Ovary (tissue), 9 donors: ENCODE data around the gene ZBTB45. TPM values are rescaled to one million over a fixed set of nuclear protein-coding genes. Genes with fewer than 3 reads are reported as not detected.

ENCODE experiments used
- DNase-seq, 5 donors: peaks; one replicate each; pipeline ENCODE4 v3.0.0-alpha.2; 2019 to 2020
- H3K27ac ChIP-seq, 2 donors: fragments of 200-600 bp; one replicate each; pipeline versions ENCODE4 v1.5.1 to v1.8.0; 2019 to 2022
- H3K27me3 ChIP-seq: fragments of 200-600 bp; one replicate; pipeline ENCODE4 v1.8.0; 2022
- H3K36me3 ChIP-seq: fragments of 200-600 bp; sonication (generic); one replicate; pipeline ENCODE4 v1.5.1; 2019
- H3K4me1 ChIP-seq: one replicate; pipeline ENCODE4 v1.8.1; 2013; ENCODE audit warnings: mild to moderate bottlenecking, moderate library complexity; ENCODE audit not compliant: insufficient read depth
- H3K4me3 ChIP-seq: fragments of 200-600 bp; sonication (generic); one replicate; pipeline ENCODE4 v1.5.1; 2017
- H3K9me3 ChIP-seq, 2 donors: fragments of 200-600 bp in 1 of 2; sonication (generic) in 1 of 2; one replicate each; pipeline versions ENCODE4 v1.5.1 to v1.8.1; 2013 to 2019; ENCODE audit warnings: mild to moderate bottlenecking in 1 of 2, moderate library complexity in 1 of 2
- EP300 ChIP-seq: sonication (generic); formaldehyde crosslinking; IDR thresholded peaks from one replicate; pipeline ENCODE4 v1.6.1; 2017; ENCODE audit warnings: antibody characterized with exemption
- POLR2A ChIP-seq: fragments of 450-650 bp; IDR thresholded peaks from one replicate; pipeline ENCODE4 v1.6.1; 2017; ENCODE audit warnings: antibody characterized with exemption, mild to moderate bottlenecking, moderate library complexity
- WGBS, 3 donors: extraction: QIAGEN DNeasy Blood & Tissue Kit in 1 of 3; methylation state at CpG; one replicate each; pipeline versions ENCODE4 v1.1.5 to v1.1.7; 2013 to 2017; 5-methylcytosine and 5-hydroxymethylcytosine counted together
- intact Hi-C, 4 donors: fragments of 100-400 bp; cut with DNase I; formaldehyde crosslinking; loops; one replicate each; pipeline versions ENCODE4 v1.11.0 to v1.15.1; 2022 to 2023
- polyA plus RNA-seq, 2 donors: library from polyadenylated mRNA; stranded (reverse); fragments of 200-250 nt in 1 of 2; fragments of 350-450 nt in 1 of 2; fragmentation: Illumina TruSeq in 1 of 2; extraction: RNeasy Lipid Tissue Mini Kit (QIAGEN cat#74804) in 1 of 2; gene quantifications; one replicate each; pipeline ENCODE4 v1.2.3, GENCODE V29; 2013 to 2014
- total RNA-seq, 7 donors: library from RNA; depleted of rRNA in 2 of 7; stranded (reverse); fragments of >200 nt in 2 of 7; fragmentation: NEBNext Ultra II Directional in 3 of 7; extraction: Animal tissue kit (Norgen Biotek cat#: 25700) in 3 of 7; gene quantifications; one replicate each; pipeline versions ENCODE4 v1.1.0 to v1.2.4, GENCODE V29; 2016 to 2023
- TF ChIP-seq, protein P1 (sequence below), 3 donors: fragments of 450-650 bp in 2 of 3; fragments of 200-600 bp in 1 of 3; IDR thresholded peaks; one replicate each; pipeline versions ENCODE4 v1.5.1 to v1.8.0; 2016 to 2022; ENCODE audit warnings: antibody characterized with exemption in 3 of 3, mild to moderate bottlenecking in 1 of 3
- donor health status: DM: no; HTN: no; CAD: no; lungs with moderate emphysema.
- donor health status: DM: no; HTN: no; CAD: no.
- donor health status: Bipolar disorder and iron deficiency.
- donor health status: DM: yes; HTN: yes; CAD: no.
- donor health status: DM: no; HTN: no; CAD: no.
- donor health status: DM: yes; HTN: yes; CAD: no.

The ZBTB45 gene
- total and polyA plus RNA-seq, 9 donors = 1.1 to 23.3 (median 14.1) TPM

- no peaks in the 10 kb centered on the region for H3K9me3 ChIP-seq
- peaks cover 5% of the 10 kb centered on the region for H3K4me1 ChIP-seq
Measured at GRCh38 chr19:58499021-58499927, 20.3 kb downstream of the ZBTB45 start.

DNA sequence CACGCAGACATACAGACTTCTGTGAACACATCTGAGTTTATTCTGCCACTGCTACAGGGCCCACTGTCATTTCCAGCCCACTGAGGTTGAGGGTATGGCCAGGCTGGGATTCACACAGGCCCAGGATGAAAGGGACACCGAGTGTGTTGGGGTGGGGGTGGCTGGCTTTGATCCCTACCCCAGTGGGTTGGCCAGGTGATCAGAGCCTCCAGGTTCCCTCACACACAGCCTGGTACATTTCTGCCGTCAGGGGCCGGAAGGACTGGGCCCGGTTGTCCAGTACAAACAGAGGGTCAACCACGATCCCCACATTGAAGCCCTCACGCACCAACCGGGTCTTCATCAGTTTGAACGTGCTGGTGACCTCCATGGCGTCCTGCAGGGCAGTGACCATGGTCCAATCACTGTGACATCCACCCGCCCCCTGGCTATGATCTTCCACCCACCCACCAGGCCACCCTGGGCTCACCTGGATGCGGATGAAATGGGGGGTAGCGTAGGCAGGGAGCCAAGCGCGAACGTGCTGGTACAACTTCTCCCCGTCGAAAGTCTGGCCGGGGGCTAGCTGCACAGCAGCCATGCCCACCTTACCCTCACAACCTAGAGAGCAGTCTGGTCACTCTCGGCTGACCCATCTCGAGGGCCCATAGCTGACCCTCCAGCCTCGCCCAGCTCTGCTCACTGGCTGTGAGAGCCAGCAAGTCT is 21.1 kb downstream of the ZBTB45 start:
- Histone ChIP-seq H3K36me3 (no peaks in the 10 kb centered on the region), H3K4me3 (peak overlapping the region; percentile 29), H3K4me1 (peaks cover 5% of the 10 kb centered on the region), H3K9me3 (no peaks in the 10 kb centered on the region), H3K27ac (no peak overlapping the region), H3K27me3 (no peaks in the 10 kb centered on the region)
- TF ChIP-seq EP300 = no peak
- TF ChIP-seq, protein P1, sequence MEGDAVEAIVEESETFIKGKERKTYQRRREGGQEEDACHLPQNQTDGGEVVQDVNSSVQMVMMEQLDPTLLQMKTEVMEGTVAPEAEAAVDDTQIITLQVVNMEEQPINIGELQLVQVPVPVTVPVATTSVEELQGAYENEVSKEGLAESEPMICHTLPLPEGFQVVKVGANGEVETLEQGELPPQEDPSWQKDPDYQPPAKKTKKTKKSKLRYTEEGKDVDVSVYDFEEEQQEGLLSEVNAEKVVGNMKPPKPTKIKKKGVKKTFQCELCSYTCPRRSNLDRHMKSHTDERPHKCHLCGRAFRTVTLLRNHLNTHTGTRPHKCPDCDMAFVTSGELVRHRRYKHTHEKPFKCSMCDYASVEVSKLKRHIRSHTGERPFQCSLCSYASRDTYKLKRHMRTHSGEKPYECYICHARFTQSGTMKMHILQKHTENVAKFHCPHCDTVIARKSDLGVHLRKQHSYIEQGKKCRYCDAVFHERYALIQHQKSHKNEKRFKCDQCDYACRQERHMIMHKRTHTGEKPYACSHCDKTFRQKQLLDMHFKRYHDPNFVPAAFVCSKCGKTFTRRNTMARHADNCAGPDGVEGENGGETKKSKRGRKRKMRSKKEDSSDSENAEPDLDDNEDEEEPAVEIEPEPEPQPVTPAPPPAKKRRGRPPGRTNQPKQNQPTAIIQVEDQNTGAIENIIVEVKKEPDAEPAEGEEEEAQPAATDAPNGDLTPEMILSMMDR (IDR thresholded peaks at IDR 0.05) = no peak
- TF ChIP-seq POLR2A = no peak
- peak; percentile 51 to 75 (median 72) for DNase-seq
- 43 to 57% (median 47%) methylated on average over 22 of the region's 22 CpGs for WGBS, 3 donors
- intact Hi-C loops = no loop called here

More at GRCh38 chr19:58499021-58499927, 20.3 kb downstream of the ZBTB45 start:
- peak; percentile 100 for DNase-seq
- intact Hi-C loops = no loop called here
- 1% methylated on average over 44 to 60 of the region's 60 CpGs for WGBS, 3 donors
- Histone ChIP-seq H3K27ac (peak overlapping the region; percentile 15 to 75), H3K27me3 (no peaks in the 10 kb centered on the region), H3K36me3 (no peaks in the 10 kb centered on the region), H3K4me3 (peak overlapping the region; percentile 60)
- TF ChIP-seq, protein P1 (IDR thresholded peaks at IDR 0.05) = peak in 1 of 3 donors; percentile 48
- TF ChIP-seq POLR2A = peak; percentile 51
- TF ChIP-seq EP300 = no peak

DNA sequence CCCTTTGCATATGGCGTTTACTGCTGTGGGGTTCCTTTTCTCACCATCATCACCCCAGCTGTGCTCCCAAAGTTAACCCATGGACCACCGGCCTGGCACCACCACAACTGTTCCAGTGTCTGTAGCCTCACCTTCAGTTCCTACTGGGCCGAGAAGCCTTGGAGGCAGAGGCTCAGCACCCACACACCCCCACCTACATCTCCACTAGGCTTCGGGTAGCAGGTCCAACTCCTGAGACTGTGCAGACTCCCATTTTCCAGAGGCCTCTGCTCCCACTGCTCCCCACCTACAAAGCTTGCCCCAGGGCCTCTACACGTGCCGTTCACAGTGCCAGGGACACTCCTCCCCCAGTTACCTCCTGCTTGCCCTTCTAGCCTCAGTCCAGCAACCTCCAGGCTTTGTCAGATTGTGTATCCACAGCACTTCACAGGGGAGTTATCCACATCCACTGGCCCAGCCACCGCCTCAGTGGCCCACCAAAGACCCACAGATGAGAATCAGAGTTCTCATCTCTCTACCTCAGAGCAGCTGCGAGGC is 21.9 kb downstream of the ZBTB45 start:
- H3K27ac ChIP-seq = no peak overlapping the region
- H3K36me3 ChIP-seq = no peaks in the 10 kb centered on the region
- DNase-seq = peak in 1 of 5 donors; percentile 33
- no peaks in the 10 kb centered on the region for H3K9me3 ChIP-seq
- peaks cover 5% of the 10 kb centered on the region for H3K4me1 ChIP-seq
- TF ChIP-seq EP300 (no peak), POLR2A (no peak)
- TF ChIP-seq, protein P1 (IDR thresholded peaks at IDR 0.05) = no peak
- H3K27me3 ChIP-seq = no peaks in the 10 kb centered on the region
- no peak overlapping the region for H3K4me3 ChIP-seq
- intact Hi-C loops = no loop called here
- WGBS, 3 donors = 73 to 79% (median 75%) methylated on average over 8 of the region's 8 CpGs

- 89 to 91% (median 89%) methylated on average over 14 of the region's 14 CpGs for WGBS, 3 donors
- intact Hi-C loops = no loop called here
- no peaks in the 10 kb centered on the region for H3K9me3 ChIP-seq
- no peaks in the 10 kb centered on the region for H3K4me1 ChIP-seq
- no peak overlapping the region for H3K27ac ChIP-seq
- TF ChIP-seq POLR2A (no peak), EP300 (no peak)
- TF ChIP-seq, protein P1 (IDR thresholded peaks at IDR 0.05) = no peak
- H3K36me3 ChIP-seq = no peaks in the 10 kb centered on the region
- H3K27me3 ChIP-seq = no peaks in the 10 kb centered on the region
- no peak overlapping the region for H3K4me3 ChIP-seq
- DNase-seq = no peak
Measured at GRCh38 chr19:58492265-58492664, 27.3 kb downstream of the ZBTB45 start.
